B cell (primary cell): ENCODE results near the gene CDH13. TPM values are rescaled to one million over a fixed set of nuclear protein-coding genes. Genes with fewer than 3 reads are reported as not detected.

ENCODE experiments used
- ATAC-seq: fragments of 200-7000 bp; cut with Tn5 transposase; one replicate; pipeline ENCODE4 v1.10.0; 2021; ENCODE audit warnings: low read depth, mild to moderate bottlenecking, moderate number of reproducible peaks, moderate library complexity
- CTCF ChIA-PET: fragments of 350-600 bp; sonication (Branson Sonifier 250); formaldehyde crosslinking; loops from one replicate; lab custom pipeline; 2021; ENCODE audit warnings: antibody characterized with exemption, inconsistent platforms; lab: Charles Lee
- POLR2A ChIA-PET: fragments of 350-600 bp; sonication (Branson Sonifier 250); formaldehyde crosslinking; loops from one replicate; lab custom pipeline; 2021; ENCODE audit warnings: antibody characterized with exemption; lab: Charles Lee
- DNase-seq: peaks from one replicate; pipeline ENCODE4 v3.0.0; 2013
- H2AFZ ChIP-seq: 2 replicates; pipeline ENCODE4 v1.6.1; 2012; ENCODE audit warnings: mild to moderate bottlenecking, low read depth, low read length; ENCODE audit not compliant: insufficient read depth, poor library complexity, severe bottlenecking
- H3K27ac ChIP-seq, 2 donors: 1 replicate in 1 of 2; 2 replicates in 1 of 2; pipeline ENCODE4 v1.5.1; 2012 to 2013; ENCODE audit warnings: low read length in 2 of 2, mild to moderate bottlenecking in 2 of 2, moderate library complexity in 1 of 2
- H3K27me3 ChIP-seq, 4 experiments: fragments of 200-600 bp in 1 of 4; sonication (generic) in 1 of 4; replicated peaks in 1 of 4; 1 replicate in 2 of 4; 2 replicates in 2 of 4; pipeline versions ENCODE4 v1.6.1 to v1.7.0; 2013 to 2016; ENCODE audit warnings: low read length in 3 of 4, mild to moderate bottlenecking in 2 of 4, mixed read lengths in 1 of 4, moderate library complexity in 1 of 4; ENCODE audit not compliant: insufficient read depth in 4 of 4, control insufficient read depth in 3 of 4; ENCODE audit errors: control extremely low read depth in 1 of 4
- H3K36me3 ChIP-seq, 2 experiments: replicated peaks in 1 of 2; 1 replicate in 1 of 2; 2 replicates in 1 of 2; pipeline versions ENCODE4 v1.6.1 to v1.7.1; 2013; ENCODE audit warnings: low read length in 1 of 2; ENCODE audit not compliant: insufficient read depth in 2 of 2, control insufficient read depth in 1 of 2; ENCODE audit errors: control extremely low read depth in 1 of 2, extremely low read depth in 1 of 2
- H3K4me1 ChIP-seq, 2 donors: fragments of 200-600 bp in 1 of 2; sonication (generic) in 1 of 2; 1 replicate in 1 of 2; 2 replicates in 1 of 2; pipeline versions ENCODE4 v1.5.1 to v1.6.1; 2013 to 2017; ENCODE audit warnings: low read length in 2 of 2; ENCODE audit not compliant: control insufficient read depth in 2 of 2, insufficient read depth in 2 of 2
- H3K4me2 ChIP-seq: replicated peaks from 2 replicates; pipeline ENCODE3; 2012; ENCODE audit warnings: mild to moderate bottlenecking, low read depth, low read length; ENCODE audit not compliant: poor library complexity, severe bottlenecking
- H3K4me3 ChIP-seq, 5 experiments: fragments of 200-600 bp in 1 of 5; sonication (generic) in 1 of 5; 1 replicate in 3 of 5; 2 replicates in 2 of 5; pipeline versions ENCODE4 v1.5.1 to v1.7.0; 2011 to 2016; ENCODE audit warnings: low read length in 4 of 5, mild to moderate bottlenecking in 4 of 5, low read depth in 2 of 5, control low read depth in 1 of 5, moderate library complexity in 1 of 5; ENCODE audit not compliant: insufficient read depth in 1 of 5; ENCODE audit errors: control extremely low read depth in 1 of 5, extremely low read depth in 1 of 5
- H3K79me2 ChIP-seq: fragments of 200-600 bp; sonication (generic); one replicate; pipeline ENCODE4 v1.6.0; 2016; ENCODE audit warnings: low read length; ENCODE audit not compliant: control insufficient read depth, insufficient read depth
- H3K9ac ChIP-seq: fragments of 200-600 bp; sonication (generic); 2 replicates; pipeline ENCODE4 v1.6.1; 2017; ENCODE audit warnings: mild to moderate bottlenecking, low read length, moderate library complexity
- H3K9me3 ChIP-seq, 3 donors: one replicate each; pipeline versions ENCODE4 v1.6.1 to v1.7.1; 2013; ENCODE audit warnings: low read length in 2 of 3; ENCODE audit not compliant: control insufficient read depth in 2 of 3, insufficient read depth in 1 of 3; ENCODE audit errors: control extremely low read depth in 1 of 3
- H4K20me1 ChIP-seq: 2 replicates; pipeline ENCODE4 v1.6.0; 2012; ENCODE audit warnings: mild to moderate bottlenecking, low read length; ENCODE audit not compliant: insufficient read depth, control insufficient read depth, poor library complexity, severe bottlenecking
- H3K27ac Mint-ChIP-seq: one replicate; pipeline ENCODE4 v1.8.0; 2021; ENCODE audit warnings: mixed read lengths
- H3K27me3 Mint-ChIP-seq: one replicate; pipeline ENCODE4 v1.8.0; 2021; ENCODE audit warnings: mixed read lengths
- H3K4me1 Mint-ChIP-seq: one replicate; pipeline ENCODE4 v1.8.0; 2021; ENCODE audit warnings: mixed read lengths
- H3K4me3 Mint-ChIP-seq: one replicate; pipeline ENCODE4 v1.8.0; 2021; ENCODE audit warnings: mixed read lengths
- H3K9me3 Mint-ChIP-seq: one replicate; pipeline ENCODE4 v1.8.0; 2022; ENCODE audit warnings: mixed read lengths; ENCODE audit not compliant: insufficient read depth
- CTCF ChIP-seq: fragments of 200-600 bp; IDR thresholded peaks from one replicate; pipeline ENCODE4 v1.8.0; 2022; ENCODE audit warnings: antibody characterized with exemption, mild to moderate bottlenecking
- EZH2 ChIP-seq: IDR thresholded peaks from 2 replicates; pipeline ENCODE4 v1.6.1; 2012; ENCODE audit warnings: borderline replicate concordance, low read depth, mild to moderate bottlenecking, moderate library complexity, low read length; ENCODE audit not compliant: insufficient read depth, poor library complexity, severe bottlenecking
- WGBS: methylation state at CpG from one replicate; pipeline ENCODE4 v1.1.5; 2013; ENCODE audit warnings: missing lambda C conversion rate; ENCODE audit not compliant: insufficient coverage; 5-methylcytosine and 5-hydroxymethylcytosine counted together
- intact Hi-C: fragments of 100-400 bp; cut with micrococcal nuclease; formaldehyde crosslinking; loops from one replicate; pipeline ENCODE4 v1.10.0; 2022
- polyA plus RNA-seq: library from polyadenylated mRNA; depleted of rRNA; stranded (reverse); fragments of >200 nt; gene quantifications from 2 replicates; pipeline ENCODE4 v1.2.3, GENCODE V29; 2012
- total RNA-seq, 2 donors: library from RNA; stranded (reverse); fragments of 120-200 nt in 1 of 2; gene quantifications; 1 replicate in 1 of 2; 2 replicates in 1 of 2; pipeline versions ENCODE4 v1.2.3 to v1.2.4, GENCODE V29; 2013 to 2022

Gene CDH13
- total and polyA plus RNA-seq, 2 donors (not counting 1 experiment from before 2014, with no cell fraction given), result not detected

GRCh38 chr16:82695806-82696205, 69.0 kb downstream of the CDH13 start:
- POLR2A ChIA-PET, result no interaction called here
- no peak overlapping the region for H2AFZ ChIP-seq

GRCh38 chr16:82699260-82699659, 72.5 kb downstream of the CDH13 start:
- Mint-ChIP-seq H3K4me1 (no peaks in the 10 kb centered on the region), H3K9me3 (peaks cover 1% of the 10 kb centered on the region), H3K27me3 (peaks cover 26% of the 10 kb centered on the region), H3K27ac (no peak overlapping the region), H3K4me3 (no peak overlapping the region)
- DNase-seq (no peak), ATAC-seq (no peak)
- CTCF ChIA-PET, result no interaction called here
- Histone ChIP-seq H2AFZ (no peak overlapping the region), H3K4me3 (no peak overlapping the region), H3K4me2 (no peak overlapping the region), H3K9ac (no peak overlapping the region), H3K4me1 (no peaks in the 10 kb centered on the region), H4K20me1 (no peaks in the 10 kb centered on the region), H3K9me3 (no peaks in the 10 kb centered on the region), H3K27ac (no peak overlapping the region), H3K79me2 (no peaks in the 10 kb centered on the region), H3K27me3 (no peaks in the 10 kb centered on the region), H3K36me3 (no peaks in the 10 kb centered on the region)
- intact Hi-C loops, result no loop called here
- TF ChIP-seq EZH2 (no peak), CTCF (no peak)
- WGBS, result no CpG with 5 or more reads among the region's 3 CpGs
- POLR2A ChIA-PET, result no interaction called here

More at GRCh38 chr16:82695806-82696205, 69.0 kb downstream of the CDH13 start:
- Histone ChIP-seq H3K4me2 (no peak overlapping the region), H3K4me3 (no peak overlapping the region), H4K20me1 (no peaks in the 10 kb centered on the region), H3K79me2 (no peaks in the 10 kb centered on the region), H3K4me1 (no peaks in the 10 kb centered on the region), H3K9me3 (no peaks in the 10 kb centered on the region), H3K9ac (no peak overlapping the region), H3K27me3 (no peaks in the 10 kb centered on the region), H3K27ac (no peak overlapping the region), H3K36me3 (no peaks in the 10 kb centered on the region)
- Mint-ChIP-seq H3K27ac (no peak overlapping the region), H3K4me1 (no peaks in the 10 kb centered on the region), H3K4me3 (no peak overlapping the region), H3K9me3 (peaks cover 1% of the 10 kb centered on the region), H3K27me3 (peaks cover 13% of the 10 kb centered on the region)
- CTCF ChIA-PET, result no interaction called here
- no CpG with 5 or more reads among the region's 1 CpG for WGBS
- DNase-seq (no peak), ATAC-seq (no peak)
- TF ChIP-seq EZH2, result no peak
- no peak for TF ChIP-seq CTCF
- intact Hi-C loops, result no loop called here
